Panc1 (cell line): Measurements from ENCODE around the gene CLRN3. TPM values are rescaled to one million over a fixed set of nuclear protein-coding genes. Genes with fewer than 3 reads are reported as not detected.

Source experiments
- ATAC-seq: fragments of 200-7000 bp; cut with Tn5 transposase; 2 replicates; pipeline ENCODE4 v1.9.1; 2020; ENCODE audit warnings: mild to moderate bottlenecking, moderate library complexity
- BruUV-seq: library from RNA; stranded (reverse); fragments of 400-500 nt; replicated peaks from 2 replicates; lab custom pipeline; 2021; lab: Mats Ljungman, UMichigan
- CTCF ChIA-PET: fragments of 300-600 bp; sonication (Branson Sonifier 250); formaldehyde crosslinking; loops from one replicate; lab custom pipeline; 2022; ENCODE audit warnings: antibody characterized with exemption; lab: Charles Lee
- POLR2A ChIA-PET: fragments of 300-600 bp; sonication (Branson Sonifier 250); formaldehyde crosslinking; loops from one replicate; lab custom pipeline; 2022; ENCODE audit warnings: antibody characterized with exemption; lab: Charles Lee
- DNase-seq: peaks from one replicate; pipeline ENCODE4 v3.0.0-alpha.2; 2010; ENCODE audit warnings: low read depth, low spot score
- H3K27ac ChIP-seq: 2 replicates; pipeline ENCODE4 v1.5.1; 2011; ENCODE audit warnings: mild to moderate bottlenecking, low read length, inconsistent platforms
- H3K27me3 ChIP-seq: fragments of 200-500 bp; sonication (Bioruptor generic); 2 replicates; pipeline ENCODE4 v1.6.0; 2014; ENCODE audit warnings: low read length, inconsistent platforms; ENCODE audit not compliant: control insufficient read depth, insufficient read depth
- H3K36me3 ChIP-seq: fragments of 200-500 bp; sonication (Bioruptor generic); 2 replicates; pipeline ENCODE4 v1.5.1; 2014; ENCODE audit warnings: inconsistent platforms, mild to moderate bottlenecking, low read length, moderate library complexity; ENCODE audit not compliant: control insufficient read depth, insufficient read depth
- H3K4me1 ChIP-seq: 2 replicates; pipeline ENCODE4 v1.5.1; 2011; ENCODE audit warnings: inconsistent platforms, mild to moderate bottlenecking, low read length, moderate library complexity; ENCODE audit not compliant: control insufficient read depth, insufficient read depth
- H3K4me3 ChIP-seq, 2 experiments: 2 replicates each; pipeline ENCODE4 v1.5.1; 2011 to 2012; ENCODE audit warnings: low read depth in 2 of 2, low read length in 2 of 2, mild to moderate bottlenecking in 2 of 2, inconsistent platforms in 1 of 2, moderate library complexity in 1 of 2
- H3K9me3 ChIP-seq: fragments of 200-500 bp; sonication (Bioruptor generic); 2 replicates; pipeline ENCODE4 v1.5.1; 2014; ENCODE audit warnings: low read depth, mild to moderate bottlenecking, inconsistent platforms, low read length, moderate library complexity; ENCODE audit not compliant: control insufficient read depth, insufficient read depth
- CTCF ChIP-seq: fragments of 450-650 bp; IDR thresholded peaks from 2 replicates; pipeline ENCODE4 v1.5.1; 2017; ENCODE audit warnings: mild to moderate bottlenecking
- POLR2AphosphoS5 ChIP-seq: IDR thresholded peaks from 2 replicates; pipeline ENCODE4 v1.6.1; 2012; ENCODE audit warnings: mild to moderate bottlenecking, low read depth, low read length, moderate library complexity
- REST ChIP-seq, 2 experiments: IDR thresholded peaks; 2 replicates each; pipeline ENCODE4 v1.6.1; 2011 to 2012; ENCODE audit warnings: low read depth in 2 of 2, control low read depth in 1 of 2, low read length in 1 of 2, mild to moderate bottlenecking in 1 of 2, moderate library complexity in 1 of 2; ENCODE audit not compliant: insufficient read depth in 1 of 2
- SIN3A ChIP-seq: IDR thresholded peaks from 2 replicates; pipeline ENCODE4 v1.6.1; 2012; ENCODE audit warnings: low read depth, mild to moderate bottlenecking, low read length, moderate library complexity, borderline replicate concordance; ENCODE audit not compliant: insufficient read depth
- TCF7L2 ChIP-seq: IDR thresholded peaks from 2 replicates; pipeline ENCODE4 v1.6.1; 2011; ENCODE audit warnings: mild to moderate bottlenecking, low read depth, low read length, inconsistent platforms
- in situ Hi-C: cut with HindIII; loops from 2 replicates; pipeline ENCODE4 v1.10.0; 2016; ENCODE audit warnings: low sequenced_read_pairs, low pct_unique_long_range_greater_than_20kb
- intact Hi-C: fragments of 100-400 bp; cut with micrococcal nuclease; formaldehyde crosslinking; loops from one replicate; pipeline ENCODE4 v1.10.0; 2022; ENCODE audit not compliant: unreplicated experiment
- total RNA-seq: library from RNA; stranded (reverse); gene quantifications from one replicate; pipeline ENCODE4 v1.2.1, GENCODE V29; 2021; ENCODE audit not compliant: unreplicated experiment

The CLRN3 gene
- total RNA-seq, 1 experiment from 2014 or later = not detected

GRCh38 chr10:127882801-127883459 is 9.8 kb downstream of the CLRN3 start:
- Histone ChIP-seq H3K9me3 (no peaks in the 10 kb centered on the region), H3K4me3 (no peak overlapping the region), H3K27ac (no peak overlapping the region), H3K36me3 (no peaks in the 10 kb centered on the region), H3K4me1 (no peaks in the 10 kb centered on the region), H3K27me3 (peaks cover 3% of the 10 kb centered on the region; the same call in 1 of the 2 replicates)
- DNase-seq (no peak), ATAC-seq (no peak)
- BruUV-seq = no TSS peak
- TF ChIP-seq SIN3A (no peak), REST (IDR thresholded peaks at IDR 0.05; ENCODE audit: insufficient read depth in 1 of 2, low read depth in 2 of 2, low read length in 1 of 2) (no peak), TCF7L2 (no peak), POLR2AphosphoS5 (no peak), CTCF (no peak)
- CTCF ChIA-PET = no interaction called here
- intact Hi-C loops = no loop called here
- in situ Hi-C loops = no loop called here
- POLR2A ChIA-PET = interaction anchor here (0.7 kb wide), 1 partner anchor 12 kb away, joined by 3 read pairs; no protein-coding TSS in a partner anchor

GRCh38 chr10:127882391-127882790 is 10.3 kb downstream of the CLRN3 start:
- CTCF ChIA-PET = no interaction called here
- intact Hi-C loops (no loop called here), in situ Hi-C loops (no loop called here)
- DNase-seq (no peak), ATAC-seq (no peak)
- no peaks in the 10 kb centered on the region for H3K4me1 ChIP-seq
- no peak overlapping the region for H3K4me3 ChIP-seq
- no peaks in the 10 kb centered on the region for H3K36me3 ChIP-seq
- POLR2A ChIA-PET = interaction anchor here (0.7 kb wide), 1 partner anchor 12 kb away, joined by 3 read pairs; no protein-coding TSS in a partner anchor
- peaks cover 8% of the 10 kb centered on the region for H3K27me3 ChIP-seq
- H3K9me3 ChIP-seq = no peaks in the 10 kb centered on the region
- BruUV-seq = no TSS peak
- no peak overlapping the region for H3K27ac ChIP-seq
- TF ChIP-seq SIN3A = no peak

- intact Hi-C loops = no loop called here
- ATAC-seq (no peak), DNase-seq (no peak)
- POLR2A ChIA-PET = no interaction called here
- in situ Hi-C loops = no loop called here
- Histone ChIP-seq H3K4me1 (no peaks in the 10 kb centered on the region), H3K36me3 (no peaks in the 10 kb centered on the region), H3K27ac (no peak overlapping the region), H3K9me3 (no peaks in the 10 kb centered on the region), H3K27me3 (peaks cover 19% of the 10 kb centered on the region), H3K4me3 (no peak overlapping the region)
- CTCF ChIA-PET = no interaction called here
- TF ChIP-seq REST (IDR thresholded peaks at IDR 0.05; ENCODE audit: insufficient read depth in 1 of 2, low read depth in 2 of 2, low read length in 1 of 2) (no peak), TCF7L2 (no peak), CTCF (no peak), POLR2AphosphoS5 (no peak)
- BruUV-seq = no TSS peak
Observed at GRCh38 chr10:127881262-127881661, 11.5 kb downstream of the CLRN3 start.
